IMR-90 (cell line): ENCODE data around the gene EML6. TPM values are rescaled to one million over a fixed set of nuclear protein-coding genes. Genes with fewer than 3 reads are reported as not detected.

ENCODE experiments used
- ATAC-seq: fragments of 200-7000 bp; cut with Tn5 transposase; 2 replicates; pipeline ENCODE4 v1.9.1; 2020; ENCODE audit warnings: low read depth, mild to moderate bottlenecking, moderate library complexity
- BruUV-seq: library from RNA; stranded (reverse); fragments of 400-500 nt; replicated peaks from 2 replicates; lab custom pipeline; 2021; lab: Mats Ljungman, UMichigan
- CTCF ChIA-PET: fragments of 300-600 bp; formaldehyde crosslinking; extraction: SDS; loops from one replicate; lab custom pipeline; 2021; ENCODE audit warnings: antibody characterized with exemption; lab: Yijun Ruan, JAX
- POLR2A ChIA-PET: fragments of 300-600 bp; sonication (Branson Sonifier 250); formaldehyde crosslinking; loops from one replicate; lab custom pipeline; 2022; ENCODE audit warnings: antibody characterized with exemption; ENCODE audit not compliant: unreplicated experiment; lab: Charles Lee
- DNase-seq: peaks from one replicate; pipeline ENCODE4 v3.0.0; 2013
- H2AFZ ChIP-seq: replicated peaks from 2 replicates; pipeline ENCODE3; 2013; ENCODE audit warnings: low read length, mild to moderate bottlenecking; ENCODE audit not compliant: poor library complexity
- H2AK5ac ChIP-seq: 2 replicates; pipeline ENCODE4 v1.6.1; 2013; ENCODE audit warnings: low read depth, low read length, inconsistent platforms
- H2AK9ac ChIP-seq: replicated peaks from 2 replicates; pipeline ENCODE3; 2013; ENCODE audit warnings: mild to moderate bottlenecking, low read depth, low read length, moderate library complexity; ENCODE audit not compliant: poor library complexity
- H2BK120ac ChIP-seq: 2 replicates; pipeline ENCODE4 v1.6.1; 2013; ENCODE audit warnings: low read depth, low read length, inconsistent platforms
- H2BK15ac ChIP-seq: 3 replicates; pipeline ENCODE4 v1.6.1; 2013; ENCODE audit warnings: low read depth, low read length, inconsistent platforms
- H2BK20ac ChIP-seq: 2 replicates; pipeline ENCODE4 v1.6.1; 2013; ENCODE audit warnings: low read depth, mild to moderate bottlenecking, inconsistent platforms, low read length, moderate library complexity
- H2BK5ac ChIP-seq: 2 replicates; pipeline ENCODE4 v1.6.1; 2013; ENCODE audit warnings: mild to moderate bottlenecking, low read depth, low read length, inconsistent platforms; ENCODE audit not compliant: poor library complexity, severe bottlenecking
- H3K14ac ChIP-seq: replicated peaks from 2 replicates; pipeline ENCODE4 v1.6.1; 2013; ENCODE audit warnings: low read depth, low read length, inconsistent platforms
- H3K18ac ChIP-seq: 2 replicates; pipeline ENCODE4 v1.6.1; 2013; ENCODE audit warnings: low read depth, low read length, control low read depth
- H3K23ac ChIP-seq: 2 replicates; pipeline ENCODE4 v1.6.1; 2013; ENCODE audit warnings: low read depth, low read length, inconsistent platforms
- H3K27ac ChIP-seq: 2 replicates; pipeline ENCODE4 v1.5.1; 2013; ENCODE audit warnings: mild to moderate bottlenecking, control low read depth, low read length; ENCODE audit not compliant: insufficient read depth
- H3K27me3 ChIP-seq: 2 replicates; pipeline ENCODE4 v1.6.1; 2013; ENCODE audit warnings: low read length; ENCODE audit not compliant: control insufficient read depth, insufficient read depth
- H3K36me3 ChIP-seq: 2 replicates; pipeline ENCODE4 v1.6.1; 2013; ENCODE audit warnings: low read length, mixed read lengths; ENCODE audit not compliant: control insufficient read depth, insufficient read depth
- H3K4ac ChIP-seq: 2 replicates; pipeline ENCODE4 v1.6.1; 2013; ENCODE audit warnings: low read depth, low read length, inconsistent platforms
- H3K4me1 ChIP-seq: 2 replicates; pipeline ENCODE4 v1.6.1; 2013; ENCODE audit warnings: low read length, mixed read lengths; ENCODE audit not compliant: control insufficient read depth, insufficient read depth
- H3K4me2 ChIP-seq: 2 replicates; pipeline ENCODE4 v1.6.1; 2013; ENCODE audit warnings: low read depth, mild to moderate bottlenecking, control low read depth, low read length, moderate library complexity
- H3K4me3 ChIP-seq: 2 replicates; pipeline ENCODE4 v1.5.1; 2013; ENCODE audit warnings: low read depth, mild to moderate bottlenecking, control low read depth, low read length, moderate library complexity; ENCODE audit not compliant: insufficient read depth
- H3K56ac ChIP-seq: 2 replicates; pipeline ENCODE4 v1.6.1; 2013; ENCODE audit warnings: low read length, inconsistent platforms; ENCODE audit not compliant: insufficient read depth; ENCODE audit errors: extremely low read depth
- H3K79me1 ChIP-seq, 2 experiments: 2 replicates each; pipeline ENCODE4 v1.6.1; 2013; ENCODE audit warnings: low read length in 2 of 2, inconsistent platforms in 1 of 2, low read depth in 1 of 2
- H3K9ac ChIP-seq: 2 replicates; pipeline ENCODE4 v1.6.1; 2013; ENCODE audit warnings: low read depth, low read length, control low read depth
- H3K9me1 ChIP-seq: 2 replicates; pipeline ENCODE4 v1.6.1; 2013; ENCODE audit warnings: low read length, inconsistent platforms; ENCODE audit not compliant: insufficient read depth
- H3K9me3 ChIP-seq: 2 replicates; pipeline ENCODE4 v1.6.1; 2013; ENCODE audit warnings: low read length; ENCODE audit not compliant: control insufficient read depth, insufficient read depth
- H4K20me1 ChIP-seq: 2 replicates; pipeline ENCODE4 v1.6.1; 2013; ENCODE audit warnings: low read length, inconsistent platforms; ENCODE audit not compliant: insufficient read depth
- H4K5ac ChIP-seq: 2 replicates; pipeline ENCODE4 v1.6.1; 2013; ENCODE audit warnings: mild to moderate bottlenecking, low read depth, low read length, control low read depth
- H4K8ac ChIP-seq, 2 experiments: 2 replicates each; pipeline ENCODE4 v1.6.1; 2013; ENCODE audit warnings: low read depth in 2 of 2, low read length in 2 of 2, control low read depth in 1 of 2, inconsistent platforms in 1 of 2
- H4K91ac ChIP-seq: 2 replicates; pipeline ENCODE4 v1.6.1; 2013; ENCODE audit warnings: low read depth, low read length, inconsistent platforms; ENCODE audit not compliant: insufficient read depth
- BHLHE40 ChIP-seq: fragments of 150-350 bp; IDR thresholded peaks from 2 replicates; pipeline ENCODE4 v1.6.1; 2016; ENCODE audit warnings: mild to moderate bottlenecking, low read depth, low read length
- CEBPB ChIP-seq: IDR thresholded peaks from 2 replicates; pipeline ENCODE4 v1.6.1; 2012; ENCODE audit warnings: low read depth, low read length, improper control_type of control experiment
- CTCF ChIP-seq: conservative IDR thresholded peaks from 2 replicates; pipeline ENCODE4 v1.5.1; 2012; ENCODE audit warnings: mild to moderate bottlenecking, low read depth, low read length, improper control_type of control experiment
- FOS ChIP-seq: fragments of 150-350 bp; IDR thresholded peaks from 2 replicates; pipeline ENCODE4 v1.6.1; 2016; ENCODE audit warnings: low read depth, low read length
- MAFK ChIP-seq: IDR thresholded peaks from 2 replicates; pipeline ENCODE4 v1.6.1; 2012; ENCODE audit warnings: low read depth, low read length, improper control_type of control experiment
- MAZ ChIP-seq: IDR thresholded peaks from 2 replicates; pipeline ENCODE4 v1.6.1; 2012; ENCODE audit warnings: low read depth, mild to moderate bottlenecking, low read length, improper control_type of control experiment, moderate library complexity, borderline replicate concordance
- MXI1 ChIP-seq: IDR thresholded peaks from 2 replicates; pipeline ENCODE4 v1.6.1; 2012; ENCODE audit warnings: low read depth, mild to moderate bottlenecking, low read length, moderate library complexity, borderline replicate concordance
- POLR2A ChIP-seq: IDR thresholded peaks from 2 replicates; pipeline ENCODE4 v1.6.1; 2012; ENCODE audit warnings: mild to moderate bottlenecking, low read depth, low read length
- RCOR1 ChIP-seq: IDR thresholded peaks from 2 replicates; pipeline ENCODE4 v1.6.1; 2012; ENCODE audit warnings: mild to moderate bottlenecking, low read length, improper control_type of control experiment; ENCODE audit not compliant: insufficient replicate concordance
- RFX5 ChIP-seq: IDR thresholded peaks from 2 replicates; pipeline ENCODE4 v1.8.0; 2012; ENCODE audit warnings: low read depth, mild to moderate bottlenecking, low read length, moderate library complexity
- SMC3 ChIP-seq: fragments of 150-350 bp; IDR thresholded peaks from 2 replicates; pipeline ENCODE4 v1.6.1; 2016; ENCODE audit warnings: low read depth, mild to moderate bottlenecking, antibody characterized with exemption, low read length, moderate library complexity
- USF2 ChIP-seq: fragments of 150-350 bp; IDR thresholded peaks from 2 replicates; pipeline ENCODE4 v1.6.1; 2017; ENCODE audit warnings: mild to moderate bottlenecking, antibody characterized with exemption, low read length, low read depth
- WGBS, 2 experiments: methylation state at CpG; one replicate each; pipeline versions ENCODE4 v1.1.5 to v1.1.7; 2013; ENCODE audit warnings: missing lambda C conversion rate in 2 of 2; ENCODE audit not compliant: insufficient read length in 1 of 2; ENCODE audit errors: extremely low coverage in 2 of 2; 5-methylcytosine and 5-hydroxymethylcytosine counted together
- dilution Hi-C: fragments of 300-500 bp; cut with HindIII; formaldehyde crosslinking; loops from one replicate; pipeline ENCODE4 v1.14.3; 2018; ENCODE audit warnings: low sequenced_read_pairs; ENCODE audit not compliant: unreplicated experiment
- in situ Hi-C: fragments of 300-500 bp; cut with MboI; formaldehyde crosslinking; loops from 3 replicates; pipeline ENCODE4 v1.14.3; 2019; ENCODE audit warnings: low sequenced_read_pairs, inconsistent platforms, mixed read lengths
- intact Hi-C: fragments of 100-400 bp; cut with micrococcal nuclease; formaldehyde crosslinking; loops from 2 replicates; pipeline ENCODE4 v1.10.0; 2022
- polyA plus RNA-seq, 3 experiments: library from polyadenylated mRNA; depleted of rRNA; stranded (reverse); fragments of >200 nt; gene quantifications; 2 replicates each; pipeline ENCODE4 v1.2.3, GENCODE V29; 2012; ENCODE audit warnings: low replicate concordance in 1 of 3
- total RNA-seq: library from RNA; depleted of rRNA; stranded (reverse); fragments of >200 nt; gene quantifications from 2 replicates; pipeline ENCODE4 v1.2.3, GENCODE V29; 2012
- TF ChIP-seq, protein P1 (sequence below): fragments of 150-350 bp; IDR thresholded peaks from 2 replicates; pipeline ENCODE4 v1.6.1; 2016; ENCODE audit warnings: low read depth, mild to moderate bottlenecking, low read length, moderate library complexity, borderline replicate concordance

The EML6 gene
- total and polyA plus RNA-seq, 2 of the 4 experiments (the other 2 are of a cell fraction) = 0.18 to 0.19 TPM

DNA sequence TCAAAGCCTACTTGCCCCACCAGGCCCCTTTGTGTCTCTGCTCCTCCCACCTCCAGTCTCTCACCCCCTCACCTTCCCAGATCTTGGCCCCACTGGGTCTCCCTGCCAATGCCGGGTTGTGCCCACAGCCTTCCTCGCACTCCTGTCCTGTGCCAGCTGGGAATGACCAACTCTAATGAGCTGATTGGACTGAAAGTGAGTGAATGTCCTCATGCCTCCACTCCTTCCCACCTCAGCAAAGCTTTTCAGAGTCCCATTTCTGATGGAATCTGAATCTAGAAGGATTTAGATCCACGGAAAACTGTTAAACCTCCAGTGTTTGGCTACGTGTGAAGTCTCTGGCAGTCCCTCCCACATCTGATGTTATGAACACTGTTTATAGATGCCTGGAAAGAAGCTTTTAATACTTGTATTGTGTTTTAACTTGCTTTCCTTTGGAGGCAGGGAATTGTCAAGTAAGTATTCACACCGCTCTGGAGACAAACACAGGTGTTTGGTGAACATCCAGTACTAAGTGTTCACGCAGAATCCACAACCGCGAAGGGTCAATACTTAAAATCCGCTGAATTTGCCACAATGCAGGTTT lies 222.9 kb downstream of the EML6 start:
- H2AK9ac ChIP-seq = no peak overlapping the region
- no peak overlapping the region for H3K9ac ChIP-seq
- H2AFZ ChIP-seq = peak overlapping the region; percentile 27
- H3K56ac ChIP-seq = no peak overlapping the region
- peak overlapping the region; percentile 20; the same call in 1 of the 2 replicates for H3K23ac ChIP-seq
- H2BK5ac ChIP-seq = peak overlapping the region; percentile 3
- no peaks in the 10 kb centered on the region for H3K9me3 ChIP-seq
- ChIA-PET POLR2A (interaction anchor here (0.6 kb wide), 1 partner anchor 904 kb away, joined by 3 read pairs; no protein-coding TSS in a partner anchor), CTCF (no interaction called here)
- dilution Hi-C loops (no loop called here), in situ Hi-C loops (no loop called here), intact Hi-C loops (no loop called here)
- H3K4me3 ChIP-seq = no peak overlapping the region
- H3K4me2 ChIP-seq = no peak overlapping the region
- no TSS peak for BruUV-seq
- peaks cover 23% of the 10 kb centered on the region for H3K4me1 ChIP-seq
- no peaks in the 10 kb centered on the region for H4K20me1 ChIP-seq
- H3K14ac ChIP-seq = peak overlapping the region; percentile 72; the same call in 1 of the 2 replicates
- DNase-seq (no peak), ATAC-seq (no peak)
- 100% methylated on average over 5 of the region's 9 CpGs; no CpG with 5 or more reads in 1 of the 2 experiments for WGBS, 2 experiments
- H3K27ac ChIP-seq = no peak overlapping the region
- peaks cover 2% of the 10 kb centered on the region; the same call in 1 of the 2 replicates for H3K27me3 ChIP-seq
- peak overlapping the region; percentile 14; the same call in 1 of the 2 replicates for H4K91ac ChIP-seq
- 0 out of 2 replicates have a peak overlapping the region, but pooled peaks have one; percentile 18 for H2BK20ac ChIP-seq
- peaks cover 0 to 18% of the 10 kb centered on the region in 2 experiments; a peak in 2 of 4 replicates for H3K79me1 ChIP-seq
- peaks cover 25% of the 10 kb centered on the region for H3K9me1 ChIP-seq
- H4K5ac ChIP-seq = no peak overlapping the region
- TF ChIP-seq MAZ = no peak
- TF ChIP-seq FOS = no peak
- TF ChIP-seq RFX5 = no peak
- TF ChIP-seq MXI1 = no peak
- no peak for TF ChIP-seq RCOR1
- no peak for TF ChIP-seq USF2
- TF ChIP-seq POLR2A = no peak
- no peak for TF ChIP-seq SMC3
- TF ChIP-seq CEBPB = no peak
- TF ChIP-seq BHLHE40 = no peak
- TF ChIP-seq, protein P1, sequence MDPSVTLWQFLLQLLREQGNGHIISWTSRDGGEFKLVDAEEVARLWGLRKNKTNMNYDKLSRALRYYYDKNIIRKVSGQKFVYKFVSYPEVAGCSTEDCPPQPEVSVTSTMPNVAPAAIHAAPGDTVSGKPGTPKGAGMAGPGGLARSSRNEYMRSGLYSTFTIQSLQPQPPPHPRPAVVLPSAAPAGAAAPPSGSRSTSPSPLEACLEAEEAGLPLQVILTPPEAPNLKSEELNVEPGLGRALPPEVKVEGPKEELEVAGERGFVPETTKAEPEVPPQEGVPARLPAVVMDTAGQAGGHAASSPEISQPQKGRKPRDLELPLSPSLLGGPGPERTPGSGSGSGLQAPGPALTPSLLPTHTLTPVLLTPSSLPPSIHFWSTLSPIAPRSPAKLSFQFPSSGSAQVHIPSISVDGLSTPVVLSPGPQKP = no peak
- no peak for TF ChIP-seq CTCF
- no peak for TF ChIP-seq MAFK
- H2BK15ac ChIP-seq = 0 out of 3 replicates have a peak overlapping the region, but pooled peaks have one; percentile 18
- H2BK120ac ChIP-seq = peak overlapping the region; percentile 30
- peak overlapping the region; percentile 86 for H2AK5ac ChIP-seq
- no peaks in the 10 kb centered on the region for H3K36me3 ChIP-seq
- H3K4ac ChIP-seq = peak overlapping the region; percentile 33; the same call in 1 of the 2 replicates
- H3K18ac ChIP-seq = peak overlapping the region; percentile 25; the same call in 1 of the 2 replicates
- peak overlapping the region in 1 of 2 experiments; percentile 22; a peak in 1 of 4 replicates for H4K8ac ChIP-seq
